Subcutaneous abdominal adipose tissue (tissue), 5 donors: ENCODE data around the gene C15orf39.

ENCODE experiments used
- H3K27ac ChIP-seq: one replicate; pipeline ENCODE4 v1.7.0; 2013; ENCODE audit warnings: low read depth, mild to moderate bottlenecking, inconsistent platforms, low read length, moderate library complexity
- H3K27me3 ChIP-seq, 5 donors: one replicate each; pipeline ENCODE4 v1.7.0; 2013; ENCODE audit warnings: low read length in 5 of 5, inconsistent platforms in 1 of 5; ENCODE audit not compliant: control insufficient read depth in 5 of 5, insufficient read depth in 4 of 5
- H3K36me3 ChIP-seq, 5 donors: one replicate each; pipeline ENCODE4 v1.7.0; 2013; ENCODE audit warnings: low read length in 5 of 5; ENCODE audit not compliant: control insufficient read depth in 5 of 5, insufficient read depth in 5 of 5
- H3K4me1 ChIP-seq, 5 donors: one replicate each; pipeline ENCODE4 v1.7.0; 2013; ENCODE audit warnings: low read length in 5 of 5, mild to moderate bottlenecking in 3 of 5, moderate library complexity in 1 of 5; ENCODE audit not compliant: control insufficient read depth in 5 of 5, insufficient read depth in 5 of 5
- H3K4me3 ChIP-seq, 5 donors: one replicate each; pipeline ENCODE4 v1.7.0; 2013; ENCODE audit warnings: low read length in 5 of 5, low read depth in 1 of 5
- H3K9ac ChIP-seq, 5 donors: one replicate each; pipeline ENCODE4 v1.7.0; 2013; ENCODE audit warnings: low read length in 5 of 5, mild to moderate bottlenecking in 4 of 5, moderate library complexity in 3 of 5
- H3K9me3 ChIP-seq, 5 donors: one replicate each; pipeline ENCODE4 v1.7.0; 2013; ENCODE audit warnings: low read length in 5 of 5; ENCODE audit not compliant: control insufficient read depth in 5 of 5
- donor health status: healthy.
- donor health status: healthy.
- donor health status: healthy.
- donor health status: healthy.
- donor health status: healthy.

Gene C15orf39

GRCh38 chr15:75195122-75195765, 6.4 kb upstream of the C15orf39 start:
- Histone ChIP-seq H3K36me3 (no peaks in the 10 kb centered on the region), H3K4me1 (peaks cover 0 to 16% (median 10%) of the 10 kb centered on the region in 5 donors), H3K27ac (no peak overlapping the region), H3K9ac (no peak overlapping the region), H3K9me3 (peaks cover 0 to 3% (median 0%) of the 10 kb centered on the region in 5 donors), H3K27me3 (peaks cover 0 to 4% (median 2%) of the 10 kb centered on the region in 5 donors), H3K4me3 (no peak overlapping the region)

- no peak overlapping the region for H3K4me3 ChIP-seq
- peaks cover 0 to under 1% (median 0%) of the 10 kb centered on the region in 5 donors for H3K9me3 ChIP-seq
- no peak overlapping the region for H3K9ac ChIP-seq
- H3K36me3 ChIP-seq, result no peaks in the 10 kb centered on the region
- H3K27me3 ChIP-seq, result peaks cover 0 to 4% (median 2%) of the 10 kb centered on the region in 5 donors
- no peak overlapping the region for H3K27ac ChIP-seq
- peaks cover under 1 to 21% (median 15%) of the 10 kb centered on the region in 5 donors for H3K4me1 ChIP-seq
These were observed 5.9 kb upstream of the C15orf39 start for GRCh38 chr15:75195766-75196241.

GRCh38 chr15:75197062-75197630, 4.5 kb upstream of the C15orf39 start:
- no peak overlapping the region for H3K9ac ChIP-seq
- H3K4me3 ChIP-seq, result no peak overlapping the region
- no peak overlapping the region for H3K27ac ChIP-seq
- H3K36me3 ChIP-seq, result no peaks in the 10 kb centered on the region
- H3K9me3 ChIP-seq, result no peaks in the 10 kb centered on the region
- peaks cover 4 to 28% (median 23%) of the 10 kb centered on the region in 5 donors for H3K4me1 ChIP-seq
- H3K27me3 ChIP-seq, result peaks cover 0 to 4% (median 2%) of the 10 kb centered on the region in 5 donors

- Histone ChIP-seq H3K4me1 (peaks cover 5 to 43% (median 37%) of the 10 kb centered on the region in 5 donors), H3K36me3 (no peaks in the 10 kb centered on the region), H3K9me3 (no peaks in the 10 kb centered on the region), H3K27ac (no peak overlapping the region), H3K4me3 (no peak overlapping the region), H3K9ac (no peak overlapping the region), H3K27me3 (peaks cover 0 to 4% (median 2%) of the 10 kb centered on the region in 5 donors)
These were observed 2.9 kb upstream of the C15orf39 start for GRCh38 chr15:75198560-75199356.

- Histone ChIP-seq H3K9me3 (no peaks in the 10 kb centered on the region), H3K4me1 (peaks cover 9 to 48% (median 44%) of the 10 kb centered on the region in 5 donors), H3K9ac (no peak overlapping the region), H3K27me3 (peaks cover 0 to 4% (median under 1%) of the 10 kb centered on the region in 5 donors), H3K36me3 (no peaks in the 10 kb centered on the region), H3K27ac (no peak overlapping the region), H3K4me3 (no peak overlapping the region)
These were observed 2.2 kb upstream of the C15orf39 start for GRCh38 chr15:75199357-75199940.

- Histone ChIP-seq H3K36me3 (no peaks in the 10 kb centered on the region), H3K27me3 (peaks cover 0 to under 1% (median 0%) of the 10 kb centered on the region in 5 donors), H3K9me3 (no peaks in the 10 kb centered on the region), H3K4me1 (peaks cover 11 to 58% (median 53%) of the 10 kb centered on the region in 5 donors), H3K4me3 (no peak overlapping the region), H3K27ac (no peak overlapping the region), H3K9ac (no peak overlapping the region)
These were observed 1.3 kb upstream of the C15orf39 start for GRCh38 chr15:75200391-75200764.

- H3K9ac ChIP-seq, result peak overlapping the region in 3 of 5 donors; percentile 73 to 81 (median 74)
- no peaks in the 10 kb centered on the region for H3K27me3 ChIP-seq
- H3K4me1 ChIP-seq, result peaks cover 11 to 59% (median 58%) of the 10 kb centered on the region in 5 donors
- peak overlapping the region; percentile 84 to 92 (median 88) for H3K4me3 ChIP-seq
- H3K9me3 ChIP-seq, result no peaks in the 10 kb centered on the region
- H3K36me3 ChIP-seq, result peaks cover 0 to 5% (median 4%) of the 10 kb centered on the region in 5 donors
- peak overlapping the region; percentile 94 for H3K27ac ChIP-seq
These were observed 692 bp upstream of the C15orf39 start for GRCh38 chr15:75200765-75201615.

GRCh38 chr15:75202251-75203016, 752 bp downstream of the C15orf39 start:
- Histone ChIP-seq H3K27ac (peak overlapping the region; percentile 94), H3K9me3 (no peaks in the 10 kb centered on the region), H3K4me3 (peak overlapping the region; percentile 84 to 92 (median 88)), H3K9ac (peak overlapping the region; percentile 92 to 97 (median 93)), H3K27me3 (no peaks in the 10 kb centered on the region), H3K4me1 (peaks cover 11 to 66% (median 61%) of the 10 kb centered on the region in 5 donors), H3K36me3 (peaks cover 0 to 19% (median 16%) of the 10 kb centered on the region in 5 donors)
